Smooth muscle cell (in vitro differentiated cells): ENCODE results near the gene CDK19. TPM values are rescaled to one million over a fixed set of nuclear protein-coding genes. Genes with fewer than 3 reads are reported as not detected.

Source experiments
- DNase-seq: peaks from one replicate; lab custom pipeline; 2025; ENCODE audit not compliant: unreplicated experiment; lab: John Stamatoyannopoulos, UW
- H2AFZ ChIP-seq: fragments of 200-600 bp; sonication (generic); 2 replicates; pipeline ENCODE4 v1.6.0; 2016; ENCODE audit warnings: antibody characterized with exemption, low read depth, mild to moderate bottlenecking
- H3F3A ChIP-seq: fragments of 200-600 bp; sonication (generic); 2 replicates; pipeline ENCODE4 v1.6.0; 2017; ENCODE audit warnings: antibody characterized with exemption, low read depth
- H3K27ac ChIP-seq: fragments of 200-600 bp; sonication (generic); 2 replicates; pipeline ENCODE4 v1.5.1; 2016; ENCODE audit warnings: low read depth, mild to moderate bottlenecking
- H3K27me3 ChIP-seq: fragments of 200-600 bp; sonication (generic); 2 replicates; pipeline ENCODE4 v1.6.1; 2016; ENCODE audit warnings: low read depth, mild to moderate bottlenecking
- H3K36me3 ChIP-seq: fragments of 200-600 bp; sonication (generic); 2 replicates; pipeline ENCODE4 v1.5.1; 2016; ENCODE audit warnings: low read depth
- H3K4me1 ChIP-seq: fragments of 200-600 bp; sonication (generic); 2 replicates; pipeline ENCODE4 v1.5.1; 2016; ENCODE audit warnings: low read depth
- H3K4me2 ChIP-seq: fragments of 200-600 bp; sonication (generic); 2 replicates; pipeline ENCODE4 v1.6.0; 2016; ENCODE audit warnings: mild to moderate bottlenecking
- H3K4me3 ChIP-seq: fragments of 200-600 bp; sonication (generic); 2 replicates; pipeline ENCODE4 v1.5.1; 2016; ENCODE audit warnings: mild to moderate bottlenecking
- H3K79me2 ChIP-seq: fragments of 200-600 bp; sonication (generic); 2 replicates; pipeline ENCODE4 v1.6.0; 2016; ENCODE audit warnings: low read depth, mild to moderate bottlenecking
- H3K9ac ChIP-seq: fragments of 200-600 bp; sonication (generic); 2 replicates; pipeline ENCODE4 v1.6.0; 2016; ENCODE audit warnings: low read depth
- H3K9me3 ChIP-seq: fragments of 200-600 bp; sonication (generic); replicated peaks from 2 replicates; pipeline ENCODE4 v1.5.1; 2016; ENCODE audit warnings: low read depth
- H4K20me1 ChIP-seq: fragments of 200-600 bp; sonication (generic); 2 replicates; pipeline ENCODE4 v1.6.0; 2016; ENCODE audit warnings: low read depth
- CTCF ChIP-seq: fragments of 200-600 bp; sonication (generic); IDR thresholded peaks from 2 replicates; pipeline ENCODE4 v1.5.1; 2017; ENCODE audit warnings: borderline replicate concordance, mild to moderate bottlenecking, antibody characterized with exemption; ENCODE audit not compliant: insufficient read depth, poor library complexity, severe bottlenecking
- WGBS: methylation state at CpG from one replicate; pipeline ENCODE4 v1.1.7; 2016; ENCODE audit warnings: low lambda C conversion rate; 5-methylcytosine and 5-hydroxymethylcytosine counted together
- polyA plus RNA-seq: library from polyadenylated mRNA; unstranded; fragments of >200 nt; fragmentation: Nextera tagmentation; extraction: Ambion mirVana; gene quantifications from 2 replicates; pipeline ENCODE4 v1.2.1, GENCODE V29; 2016
- total RNA-seq: library from RNA; depleted of rRNA; stranded (reverse); fragments of >200 nt; gene quantifications from 2 replicates; pipeline ENCODE4 v1.2.3, GENCODE V29; 2014

The CDK19 gene
- total and polyA plus RNA-seq, 2 experiments from 2014 or later = 3.7 to 14.0 TPM

GRCh38 chr6:110826236-110827129 lies 11.2 kb upstream of the CDK19 start:
- no peaks in the 10 kb centered on the region for H3K36me3 ChIP-seq
- no peak overlapping the region for H3K27ac ChIP-seq
- no peaks in the 10 kb centered on the region for H3F3A ChIP-seq
- no peaks in the 10 kb centered on the region for H3K4me1 ChIP-seq
- DNase-seq = no peak
- no peak overlapping the region for H3K4me2 ChIP-seq
- no peaks in the 10 kb centered on the region for H3K9me3 ChIP-seq
- no peak overlapping the region for H2AFZ ChIP-seq
- no peak for TF ChIP-seq CTCF
- H3K79me2 ChIP-seq = no peaks in the 10 kb centered on the region
- peak overlapping the region; percentile 2 for H3K9ac ChIP-seq
- H3K27me3 ChIP-seq = no peaks in the 10 kb centered on the region
- H4K20me1 ChIP-seq = no peaks in the 10 kb centered on the region
- no peak overlapping the region for H3K4me3 ChIP-seq
- 60% methylated on average over 9 of the region's 9 CpGs for WGBS

GRCh38 chr6:110823146-110823545 lies 7.9 kb upstream of the CDK19 start:
- H3F3A ChIP-seq = no peaks in the 10 kb centered on the region
- 54% methylated on average over 2 of the region's 2 CpGs for WGBS
- TF ChIP-seq CTCF = no peak

GRCh38 chr6:110822249-110822648 lies 7.0 kb upstream of the CDK19 start:
- Histone ChIP-seq H4K20me1 (no peaks in the 10 kb centered on the region), H3K9me3 (no peaks in the 10 kb centered on the region), H2AFZ (no peak overlapping the region), H3K27me3 (no peaks in the 10 kb centered on the region), H3F3A (no peaks in the 10 kb centered on the region), H3K9ac (no peak overlapping the region), H3K36me3 (no peaks in the 10 kb centered on the region), H3K27ac (no peak overlapping the region), H3K4me1 (no peaks in the 10 kb centered on the region), H3K4me3 (no peak overlapping the region), H3K79me2 (no peaks in the 10 kb centered on the region), H3K4me2 (no peak overlapping the region)
- no peak for TF ChIP-seq CTCF
- no peak for DNase-seq

More at GRCh38 chr6:110823146-110823545, 7.9 kb upstream of the CDK19 start:
- Histone ChIP-seq H2AFZ (no peak overlapping the region), H3K27me3 (no peaks in the 10 kb centered on the region), H3K36me3 (no peaks in the 10 kb centered on the region), H3K4me3 (no peak overlapping the region), H3K4me2 (no peak overlapping the region), H3K9me3 (no peaks in the 10 kb centered on the region), H3K79me2 (no peaks in the 10 kb centered on the region), H3K9ac (no peak overlapping the region), H3K27ac (no peak overlapping the region), H3K4me1 (no peaks in the 10 kb centered on the region), H4K20me1 (no peaks in the 10 kb centered on the region)
- no peak for DNase-seq

GRCh38 chr6:110816677-110817076 lies 1.4 kb upstream of the CDK19 start:
- Histone ChIP-seq H2AFZ (no peak overlapping the region), H3K9me3 (no peaks in the 10 kb centered on the region), H3K4me1 (peaks cover 21% of the 10 kb centered on the region), H3K36me3 (no peaks in the 10 kb centered on the region), H3K4me2 (peak overlapping the region; percentile 89), H3K4me3 (no peak overlapping the region), H4K20me1 (peaks cover 29% of the 10 kb centered on the region), H3F3A (peaks cover 5% of the 10 kb centered on the region), H3K27me3 (no peaks in the 10 kb centered on the region), H3K79me2 (peaks cover 31% of the 10 kb centered on the region), H3K9ac (no peak overlapping the region), H3K27ac (peak overlapping the region; percentile 91)
- 87% methylated on average over 4 of the region's 4 CpGs for WGBS
- no peak for DNase-seq
- no peak for TF ChIP-seq CTCF
